Left forelimb (tissue), 1 donor: ENCODE data around the gene N4BP2.

Experiments
- DNase-seq: peaks from one replicate; pipeline ENCODE4 v3.0.0-alpha.2; 2018; ENCODE audit warnings: low spot score

The N4BP2 gene

GRCh38 chr4:40192114-40193015, 135.7 kb downstream of the N4BP2 start:
- DNase-seq, result no peak

GRCh38 chr4:40193016-40193571, 136.4 kb downstream of the N4BP2 start:
- no peak for DNase-seq

DNA sequence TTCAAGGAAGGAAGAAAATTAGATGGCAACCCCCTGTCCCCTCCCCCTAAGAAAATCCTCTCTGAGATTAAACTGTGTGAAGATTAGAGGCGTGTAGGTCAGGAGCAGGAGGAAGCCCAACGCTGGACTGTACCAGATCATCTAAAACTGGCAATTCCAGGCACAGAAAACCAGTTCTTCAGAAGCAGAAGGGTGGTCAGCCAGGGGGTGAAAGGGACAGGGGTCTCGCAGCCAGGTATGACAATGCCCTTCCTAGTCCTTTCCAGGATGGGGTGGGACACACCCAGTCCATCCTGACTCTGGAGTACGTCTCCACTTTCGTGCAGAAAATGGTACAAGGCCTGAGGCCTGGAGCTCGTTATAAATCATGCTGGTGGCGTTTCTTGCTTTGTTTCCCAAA, 136.9 kb downstream of the N4BP2 start:
- no peak for DNase-seq

GRCh38 chr4:40194602-40195161, 138.0 kb downstream of the N4BP2 start:
- no peak for DNase-seq

DNA sequence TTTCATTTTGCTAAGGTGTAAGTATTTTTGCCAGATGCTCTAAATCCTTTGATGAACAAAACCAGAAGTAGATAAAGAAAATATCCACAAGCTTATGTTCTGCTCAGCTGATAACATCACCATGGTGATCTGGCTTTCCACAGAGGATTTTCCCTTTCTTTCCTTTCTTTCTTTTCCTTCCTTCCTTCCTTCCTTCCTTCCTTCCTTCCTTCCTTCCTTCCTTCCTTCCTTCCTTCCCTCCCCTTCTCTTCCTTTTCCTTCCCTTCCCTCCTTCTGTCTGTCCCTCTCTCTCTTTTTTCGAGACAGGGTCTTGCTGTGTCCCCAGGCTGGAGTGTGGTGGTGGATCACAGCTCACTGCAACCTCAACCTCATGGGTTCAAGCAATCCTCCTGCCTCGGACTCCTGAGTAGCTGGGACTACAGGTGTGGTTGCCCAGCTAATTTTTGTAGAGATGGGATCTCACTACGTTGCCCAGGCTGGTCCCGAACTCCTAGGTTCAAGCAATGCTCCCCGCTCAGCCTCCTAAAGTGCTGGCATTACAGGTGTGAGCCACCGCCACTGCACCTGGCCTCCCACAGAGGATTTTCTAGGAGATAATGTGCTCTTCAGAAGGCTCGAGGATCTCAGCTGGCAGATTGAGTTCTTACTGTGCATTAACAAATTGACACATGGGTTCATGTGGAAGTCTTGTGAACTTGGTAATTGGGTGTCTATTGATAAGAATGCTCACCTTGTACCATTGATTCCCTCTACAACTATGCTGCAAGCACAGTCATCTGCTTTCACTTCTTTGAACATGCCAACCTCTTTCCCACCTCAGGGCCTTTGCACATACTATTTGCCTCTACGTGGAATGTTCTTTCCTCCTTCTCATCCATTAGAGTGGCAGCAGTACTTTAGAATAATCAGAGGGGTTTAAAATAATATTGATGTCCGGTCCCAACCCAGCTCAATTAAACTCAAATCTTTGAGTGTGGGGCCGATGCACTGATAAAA, 138.8 kb downstream of the N4BP2 start:
- DNase-seq, result no peak

DNA sequence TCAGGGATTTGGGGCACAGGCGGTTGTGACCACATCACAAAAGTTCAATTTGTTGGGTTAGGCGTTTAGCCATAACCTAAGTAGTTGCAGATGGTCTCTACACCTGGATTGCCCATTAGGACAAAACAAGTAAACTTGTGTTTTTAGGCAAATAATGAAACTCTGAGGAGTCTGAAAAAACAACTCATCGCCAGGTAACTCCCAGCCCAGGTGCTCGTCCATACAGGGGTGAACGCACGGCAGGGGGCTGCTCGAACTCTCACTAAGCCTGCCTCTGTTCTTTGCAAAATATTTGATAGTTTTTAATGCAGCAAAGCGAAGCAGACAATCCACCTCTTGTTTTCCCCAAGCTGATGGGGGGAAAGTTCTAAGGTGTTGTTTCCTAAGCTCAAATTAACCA, 139.6 kb downstream of the N4BP2 start:
- no peak for DNase-seq

DNA sequence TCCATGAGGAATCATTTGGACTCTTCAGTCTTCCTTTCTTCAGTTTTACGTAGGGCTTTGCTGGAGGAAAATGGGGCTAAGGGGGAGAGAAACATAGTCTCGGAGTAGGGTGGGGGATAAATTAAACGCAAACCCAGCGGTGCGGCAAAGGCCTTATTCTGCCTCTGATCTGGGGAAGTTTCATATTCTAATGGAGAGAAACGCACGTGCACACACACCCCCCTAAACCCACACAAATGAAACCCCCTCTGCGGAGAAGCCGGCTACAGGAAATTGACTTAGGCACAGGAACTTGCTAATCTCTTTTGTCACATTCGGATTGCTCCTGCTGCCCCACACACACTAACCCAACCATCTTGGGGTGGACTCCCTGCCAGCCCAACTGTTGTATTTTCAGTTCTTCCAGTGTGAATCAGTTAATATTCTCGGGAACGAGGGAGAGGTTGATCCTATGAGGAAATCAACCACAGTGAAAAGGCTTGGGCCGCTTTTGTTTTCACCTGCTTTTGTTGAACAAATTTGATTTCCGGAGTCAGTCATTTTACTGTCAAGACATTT, 140.2 kb downstream of the N4BP2 start, which contains the start of gene RHOH:
Gene RHOH, plus strand, starts transcription at position 308 of the 558 bp plus-strand sequence. CDS start 46,356 bp downstream, outside the sequence.
- no peak for DNase-seq

GRCh38 chr4:40197879-40198689, 141.4 kb downstream of the N4BP2 start:
- no peak for DNase-seq

GRCh38 chr4:40199179-40199670, 142.6 kb downstream of the N4BP2 start:
- no peak for DNase-seq

DNA sequence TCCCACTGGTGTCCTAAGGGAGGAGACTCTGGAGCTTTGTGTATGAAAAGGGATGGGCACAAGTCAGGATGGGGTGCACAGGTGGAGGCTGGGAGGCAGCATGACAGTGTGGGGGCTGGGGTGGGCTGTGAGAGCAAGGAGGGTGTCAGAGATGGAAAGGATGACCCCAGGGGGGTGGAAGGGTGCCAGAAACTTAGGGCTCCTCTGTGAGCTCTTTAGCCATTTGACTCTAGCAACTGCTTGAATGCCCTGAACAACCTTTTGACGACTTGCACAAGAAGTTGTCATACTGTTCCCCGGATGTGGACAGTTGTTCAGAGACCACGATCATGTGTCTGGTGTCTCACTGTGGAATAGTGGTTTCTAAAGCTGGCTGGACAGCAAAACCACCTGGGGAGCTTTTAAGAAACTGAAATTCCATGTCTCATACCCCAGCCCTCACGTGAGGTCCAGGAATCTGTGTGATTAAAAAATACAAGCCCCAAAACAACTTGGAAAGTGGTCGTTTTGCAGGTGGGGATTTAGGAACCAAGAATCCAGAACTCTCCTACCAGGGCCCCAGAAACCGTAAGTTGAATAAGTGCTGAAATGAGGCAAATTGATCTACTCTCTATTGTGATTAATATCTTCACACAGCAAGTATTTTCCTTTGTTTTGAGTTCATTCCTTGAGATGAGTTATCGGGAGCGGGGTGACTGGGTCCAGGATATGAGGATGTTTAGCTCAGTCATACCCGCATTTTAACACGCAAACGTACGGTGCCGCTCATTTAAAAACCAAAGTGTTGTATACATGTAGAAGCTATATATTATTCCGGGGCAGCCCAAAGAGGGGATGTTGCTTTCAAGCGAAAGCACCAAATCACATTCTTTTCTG, 143.6 kb downstream of the N4BP2 start:
- DNase-seq, result no peak

GRCh38 chr4:40200875-40201801, 144.5 kb downstream of the N4BP2 start:
- no peak for DNase-seq

DNA sequence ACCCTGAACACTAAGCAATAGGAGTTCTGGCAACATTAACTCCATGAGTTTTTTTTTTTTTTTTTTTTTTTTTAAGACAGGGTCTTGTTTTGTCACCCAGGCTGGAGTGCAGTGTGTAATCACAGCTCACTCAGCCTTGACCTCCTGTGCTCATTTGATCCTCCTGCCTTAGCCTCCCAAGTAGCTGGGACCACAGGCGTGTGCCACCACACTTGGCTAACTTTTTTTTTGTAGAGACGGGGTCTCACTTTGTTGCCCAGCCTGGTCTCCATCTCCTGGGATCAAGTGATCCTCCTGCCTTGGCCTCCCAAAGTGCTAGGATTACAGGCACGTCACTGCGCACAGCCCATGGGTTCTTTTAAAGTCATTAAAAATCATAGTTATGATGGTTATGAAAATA, 145.2 kb downstream of the N4BP2 start:
- DNase-seq, result no peak

DNA sequence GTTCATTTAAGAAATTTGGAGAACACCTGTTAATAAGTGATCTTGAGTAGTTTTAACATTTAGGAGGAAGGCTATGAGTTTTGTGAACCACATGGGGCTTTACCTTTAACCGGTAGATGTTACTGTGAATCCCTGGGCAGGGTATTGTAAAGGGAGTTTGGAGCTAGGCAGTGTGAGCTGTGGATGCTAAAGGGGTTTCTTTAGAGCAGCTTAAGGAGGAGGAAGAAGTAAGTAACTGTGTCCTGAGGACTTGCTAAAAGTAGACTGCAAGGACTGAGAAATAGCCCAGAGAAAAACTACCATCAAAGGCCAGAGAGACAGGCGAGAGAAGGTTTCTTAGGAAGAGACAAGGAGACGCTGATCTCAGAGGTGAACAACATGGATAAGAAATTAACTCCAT, 145.8 kb downstream of the N4BP2 start:
- DNase-seq, result no peak

- no peak for DNase-seq
Observed at GRCh38 chr4:40204507-40205258, 148.0 kb downstream of the N4BP2 start.

DNA sequence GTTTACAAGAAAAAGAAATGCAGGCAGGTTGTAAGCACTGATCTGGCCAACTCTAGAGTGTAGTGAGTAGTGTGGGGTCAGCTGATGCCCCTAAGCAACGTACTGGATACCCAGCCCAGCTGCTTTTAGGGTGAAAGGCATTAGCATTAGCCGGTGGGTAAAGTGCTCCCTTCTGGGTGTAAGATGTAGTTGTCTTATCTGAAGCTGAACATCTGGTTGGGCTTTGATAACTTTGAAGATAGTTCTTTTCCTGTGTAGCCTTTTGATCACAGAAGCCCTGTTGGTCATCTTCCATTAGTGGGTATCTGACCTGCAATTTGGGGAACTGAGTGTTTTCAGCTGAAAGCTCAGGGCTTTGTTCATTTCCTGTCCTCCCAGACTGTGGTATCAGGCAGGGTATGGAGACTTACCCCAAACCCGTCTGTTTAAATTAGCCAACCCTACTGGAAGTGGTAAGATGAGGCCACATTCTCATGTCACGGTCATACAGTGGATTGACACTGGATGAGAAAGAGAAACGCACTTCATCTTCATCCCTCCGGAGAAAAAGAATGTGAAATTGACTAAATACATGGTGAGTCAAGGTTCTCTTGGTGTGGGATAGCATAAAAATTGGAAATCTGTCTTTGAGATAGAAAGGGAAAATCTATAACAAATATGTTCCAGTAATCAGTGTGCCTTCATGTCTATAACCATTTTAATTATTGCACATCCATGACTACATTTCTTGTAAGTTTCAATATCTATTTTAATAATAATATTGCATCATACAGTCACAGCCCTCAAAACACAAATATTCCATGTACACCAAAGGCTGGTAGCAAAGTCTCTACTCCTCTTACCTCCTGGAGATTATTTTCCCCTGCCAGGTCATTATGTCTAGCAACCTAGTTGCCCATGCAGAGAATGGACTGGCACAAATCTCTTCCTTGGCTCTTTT, 148.9 kb downstream of the N4BP2 start:
- DNase-seq, result no peak

GRCh38 chr4:40206426-40206825, 149.8 kb downstream of the N4BP2 start:
- DNase-seq, result no peak
